NT2/D1 (cell line): ENCODE measurements around the gene GP9.

ENCODE experiments used
- YY1 ChIP-seq: IDR thresholded peaks from 2 replicates; pipeline ENCODE4 v1.6.1; 2011; ENCODE audit not compliant: insufficient read length, insufficient read depth
- ZNF274 ChIP-seq: IDR thresholded peaks from 2 replicates; pipeline ENCODE4 v1.6.1; 2011; ENCODE audit warnings: mild to moderate bottlenecking, low read depth, low read length

- TF ChIP-seq YY1 (no peak), ZNF274 (no peak)
These were observed 41.3 kb upstream of the GP9 start for GRCh38 chr3:129019266-129019665.
